ENCODE data around the gene SLC25A12. TPM values are rescaled to one million over a fixed set of nuclear protein-coding genes. Genes with fewer than 3 reads are reported as not detected.
"Not testable (repeated sequence)": the region's sequence is repeated elsewhere in the genome, so short reads cannot be mapped to it uniquely, and the experiment has no call there.

SLC25A12 gene
- total RNA-seq, 4 donors from 2014 or later = 26.9 to 151 (median 40.5) TPM

DNA sequence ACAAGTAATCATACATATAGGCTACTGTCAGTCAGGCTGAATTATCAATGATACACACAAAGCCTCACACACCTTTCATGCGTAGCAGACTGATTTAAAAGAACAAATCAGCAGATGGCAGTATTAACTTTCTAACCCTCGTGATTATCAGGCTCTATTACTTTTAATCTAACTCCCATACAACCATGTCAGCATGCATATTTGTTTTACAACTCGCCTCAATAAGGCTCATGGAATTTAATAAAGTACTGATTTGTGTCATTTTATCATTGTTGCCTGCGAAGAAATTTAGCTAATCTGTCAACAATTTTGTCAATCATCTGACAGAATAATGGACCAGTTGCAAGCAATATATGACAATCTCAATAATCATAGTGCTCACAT, 82.8 kb downstream of the SLC25A12 start:
- no peak for TF ChIP-seq EP300 (IDR thresholded peaks at IDR 0.05; ENCODE audit: low read depth)
- TF ChIP-seq, protein P1, sequence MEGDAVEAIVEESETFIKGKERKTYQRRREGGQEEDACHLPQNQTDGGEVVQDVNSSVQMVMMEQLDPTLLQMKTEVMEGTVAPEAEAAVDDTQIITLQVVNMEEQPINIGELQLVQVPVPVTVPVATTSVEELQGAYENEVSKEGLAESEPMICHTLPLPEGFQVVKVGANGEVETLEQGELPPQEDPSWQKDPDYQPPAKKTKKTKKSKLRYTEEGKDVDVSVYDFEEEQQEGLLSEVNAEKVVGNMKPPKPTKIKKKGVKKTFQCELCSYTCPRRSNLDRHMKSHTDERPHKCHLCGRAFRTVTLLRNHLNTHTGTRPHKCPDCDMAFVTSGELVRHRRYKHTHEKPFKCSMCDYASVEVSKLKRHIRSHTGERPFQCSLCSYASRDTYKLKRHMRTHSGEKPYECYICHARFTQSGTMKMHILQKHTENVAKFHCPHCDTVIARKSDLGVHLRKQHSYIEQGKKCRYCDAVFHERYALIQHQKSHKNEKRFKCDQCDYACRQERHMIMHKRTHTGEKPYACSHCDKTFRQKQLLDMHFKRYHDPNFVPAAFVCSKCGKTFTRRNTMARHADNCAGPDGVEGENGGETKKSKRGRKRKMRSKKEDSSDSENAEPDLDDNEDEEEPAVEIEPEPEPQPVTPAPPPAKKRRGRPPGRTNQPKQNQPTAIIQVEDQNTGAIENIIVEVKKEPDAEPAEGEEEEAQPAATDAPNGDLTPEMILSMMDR (IDR thresholded peaks at IDR 0.05) = peak in 1 of 5 experiments; percentile 19
- no peak for TF ChIP-seq POLR2A (IDR thresholded peaks at IDR 0.05)
- no peak for TF ChIP-seq POLR2AphosphoS5 (IDR thresholded peaks at IDR 0.05)

DNA sequence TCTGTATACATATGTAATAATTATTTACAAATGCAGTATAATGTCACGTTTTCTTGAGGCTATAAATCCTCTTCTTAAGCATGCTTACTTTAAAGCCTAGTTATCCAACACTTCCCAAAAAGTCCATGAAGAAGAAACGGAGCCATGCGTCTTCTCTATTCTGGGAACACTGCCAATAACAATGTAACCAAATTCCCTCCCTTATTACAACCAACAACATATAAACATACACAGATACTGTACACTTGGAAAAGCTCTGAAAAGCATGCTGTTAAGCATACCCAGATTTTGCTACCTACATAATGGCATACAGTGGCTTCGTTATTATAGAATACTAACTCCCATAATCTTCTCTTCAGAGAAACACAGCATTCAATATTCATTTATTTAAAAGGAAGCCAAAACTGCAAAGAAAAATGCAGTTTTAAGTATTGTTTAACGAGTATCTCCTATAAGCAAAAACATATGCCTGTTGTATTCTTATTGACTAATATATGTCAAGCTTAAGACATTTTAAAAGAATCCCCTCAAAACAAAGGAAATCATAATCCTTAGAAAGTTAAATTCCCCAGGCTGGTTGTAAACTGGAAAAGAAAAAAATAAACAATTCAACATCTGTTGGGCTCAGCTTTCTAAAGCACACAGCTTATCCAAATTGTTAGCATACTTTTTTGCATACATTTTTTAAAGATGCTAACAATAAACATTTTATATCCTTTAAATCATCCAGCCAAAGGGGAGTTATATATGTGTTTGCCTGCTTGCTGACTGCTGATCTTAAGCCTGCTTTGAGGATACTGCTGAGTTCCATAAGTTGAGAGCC, 83.4 kb downstream of the SLC25A12 start:
- TF ChIP-seq POLR2A (IDR thresholded peaks at IDR 0.05) = no peak
- TF ChIP-seq, protein P1 (IDR thresholded peaks at IDR 0.05) = no peak
- TF ChIP-seq POLR2AphosphoS5 (IDR thresholded peaks at IDR 0.05) = no peak
- no peak for TF ChIP-seq EP300 (IDR thresholded peaks at IDR 0.05; ENCODE audit: low read depth)
- no peak overlapping the region for H3K27ac ChIP-seq
- no peaks in the 10 kb centered on the region for H3K27me3 ChIP-seq
- H3K36me3 ChIP-seq = peaks cover 0 to 10% (median 4%) of the 10 kb centered on the region in 4 donors
- H3K4me1 ChIP-seq = no peaks in the 10 kb centered on the region
- 57 to 73% methylated on average over 5 of the region's 5 CpGs for WGBS, 2 donors (ENCODE audit: low coverage in 1 of 2)
- H3K9me3 ChIP-seq = no peaks in the 10 kb centered on the region
- intact Hi-C loops (cut with DNase I; ENCODE audit: low total_unique reads) (no loop called here), in situ Hi-C loops (cut with MboI; ENCODE audit: low pct_ligation_motif_present in 1 of 4, low pct_unique_long_range_greater_than_20kb in 1 of 4, low sequenced_read_pairs in 3 of 4) (loop anchor here in 1 of 4 donors (25.0 kb wide), 1 partner anchor 302 kb away; the partner anchor contains the start of gene DLX2)
- no peak for DNase-seq
- no peak overlapping the region for H3K4me3 ChIP-seq

More for the DNA sequence above, 82.8 kb downstream of the SLC25A12 start:
- H3K27ac ChIP-seq = no peak overlapping the region
- intact Hi-C loops (cut with DNase I; ENCODE audit: low total_unique reads) (no loop called here), in situ Hi-C loops (cut with MboI; ENCODE audit: low pct_ligation_motif_present in 1 of 4, low pct_unique_long_range_greater_than_20kb in 1 of 4, low sequenced_read_pairs in 3 of 4) (loop anchor here in 1 of 4 donors (25.0 kb wide), 1 partner anchor 301 kb away; the partner anchor contains the start of gene DLX2)
- H3K9me3 ChIP-seq = no peaks in the 10 kb centered on the region
- no peaks in the 10 kb centered on the region for H3K27me3 ChIP-seq
- DNase-seq = no peak
- no peak overlapping the region for H3K4me3 ChIP-seq
- WGBS, 2 donors (ENCODE audit: low coverage in 1 of 2) = 41 to 42% methylated on average over 4 of the region's 4 CpGs
- no peaks in the 10 kb centered on the region for H3K4me1 ChIP-seq
- peaks cover 0 to 10% (median 4%) of the 10 kb centered on the region in 4 donors for H3K36me3 ChIP-seq

GRCh38 chr2:171808885-171809284, 85.2 kb downstream of the SLC25A12 start:
- DNase-seq; H3K4me1 ChIP-seq; H3K9me3 ChIP-seq; H3K36me3 ChIP-seq; H3K27me3 ChIP-seq; H3K27ac ChIP-seq; intact Hi-C loops (cut with DNase I; ENCODE audit: low total_unique reads); H3K4me3 ChIP-seq: not testable (repeated sequence)
- in situ Hi-C loops (cut with MboI; ENCODE audit: low pct_ligation_motif_present in 1 of 4, low pct_unique_long_range_greater_than_20kb in 1 of 4, low sequenced_read_pairs in 3 of 4) = loop anchor here in 1 of 4 donors (25.0 kb wide), 1 partner anchor 303 kb away; the partner anchor contains the start of gene DLX2

DNA sequence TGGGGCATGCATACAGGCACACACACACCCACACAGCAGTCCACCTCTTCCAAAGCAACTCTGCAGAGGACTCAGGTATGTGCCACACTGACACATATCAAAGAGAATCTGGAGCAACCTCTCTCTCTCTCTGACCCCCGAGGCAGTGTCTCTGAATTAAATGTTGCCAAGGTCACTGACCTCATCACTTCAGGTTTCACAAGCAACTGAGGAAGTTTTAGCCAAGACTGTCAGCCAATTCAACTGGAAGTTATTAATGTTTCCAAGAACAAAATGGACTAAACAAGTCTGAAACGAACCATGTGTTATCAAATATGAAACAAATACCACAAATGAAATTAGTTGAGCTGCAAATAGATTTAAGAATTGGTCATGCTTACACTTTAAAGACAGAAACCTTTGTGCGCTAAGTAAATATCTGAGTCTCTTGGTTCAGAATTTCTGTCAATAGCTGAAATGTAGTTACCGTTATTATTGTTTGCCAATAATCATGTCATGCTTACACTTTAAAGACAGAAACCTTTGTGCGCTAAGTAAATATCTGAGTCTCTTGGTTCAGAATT, 86.1 kb downstream of the SLC25A12 start:
- Histone ChIP-seq H3K36me3 (peaks cover 0 to 10% (median 4%) of the 10 kb centered on the region in 4 donors), H3K9me3 (no peaks in the 10 kb centered on the region), H3K27me3 (no peaks in the 10 kb centered on the region), H3K4me3 (no peak overlapping the region), H3K27ac (no peak overlapping the region), H3K4me1 (no peaks in the 10 kb centered on the region)
- DNase-seq = no peak
- TF ChIP-seq POLR2AphosphoS5 (IDR thresholded peaks at IDR 0.05) = no peak
- TF ChIP-seq EP300 (IDR thresholded peaks at IDR 0.05; ENCODE audit: low read depth) = no peak
- TF ChIP-seq POLR2A (IDR thresholded peaks at IDR 0.05) = no peak
- TF ChIP-seq, protein P1 (IDR thresholded peaks at IDR 0.05) = no peak
- in situ Hi-C loops (cut with MboI; ENCODE audit: low pct_ligation_motif_present in 1 of 4, low pct_unique_long_range_greater_than_20kb in 1 of 4, low sequenced_read_pairs in 3 of 4) (loop anchor here in 1 of 4 donors (25.0 kb wide), 1 partner anchor 304 kb away; the partner anchor contains the start of gene DLX2), intact Hi-C loops (cut with DNase I; ENCODE audit: low total_unique reads) (no loop called here)
- 73 to 89% methylated on average over 3 to 5 of the region's 5 CpGs for WGBS, 2 donors (ENCODE audit: low coverage in 1 of 2)
